Measurements from ENCODE around the gene ADAMTS16.

Gene ADAMTS16

GRCh38 chr5:5105531-5105930 is 34.6 kb upstream of the ADAMTS16 start:
- no peak overlapping the region for H3K27ac ChIP-seq
- TF ChIP-seq, protein P1, sequence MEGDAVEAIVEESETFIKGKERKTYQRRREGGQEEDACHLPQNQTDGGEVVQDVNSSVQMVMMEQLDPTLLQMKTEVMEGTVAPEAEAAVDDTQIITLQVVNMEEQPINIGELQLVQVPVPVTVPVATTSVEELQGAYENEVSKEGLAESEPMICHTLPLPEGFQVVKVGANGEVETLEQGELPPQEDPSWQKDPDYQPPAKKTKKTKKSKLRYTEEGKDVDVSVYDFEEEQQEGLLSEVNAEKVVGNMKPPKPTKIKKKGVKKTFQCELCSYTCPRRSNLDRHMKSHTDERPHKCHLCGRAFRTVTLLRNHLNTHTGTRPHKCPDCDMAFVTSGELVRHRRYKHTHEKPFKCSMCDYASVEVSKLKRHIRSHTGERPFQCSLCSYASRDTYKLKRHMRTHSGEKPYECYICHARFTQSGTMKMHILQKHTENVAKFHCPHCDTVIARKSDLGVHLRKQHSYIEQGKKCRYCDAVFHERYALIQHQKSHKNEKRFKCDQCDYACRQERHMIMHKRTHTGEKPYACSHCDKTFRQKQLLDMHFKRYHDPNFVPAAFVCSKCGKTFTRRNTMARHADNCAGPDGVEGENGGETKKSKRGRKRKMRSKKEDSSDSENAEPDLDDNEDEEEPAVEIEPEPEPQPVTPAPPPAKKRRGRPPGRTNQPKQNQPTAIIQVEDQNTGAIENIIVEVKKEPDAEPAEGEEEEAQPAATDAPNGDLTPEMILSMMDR (conservative IDR thresholded peaks at IDR 0.05): no peak

- H3K27ac ChIP-seq: no peak overlapping the region
- TF ChIP-seq, protein P1 (conservative IDR thresholded peaks at IDR 0.05): no peak
Observed at GRCh38 chr5:5116956-5117355, 23.2 kb upstream of the ADAMTS16 start.

DNA sequence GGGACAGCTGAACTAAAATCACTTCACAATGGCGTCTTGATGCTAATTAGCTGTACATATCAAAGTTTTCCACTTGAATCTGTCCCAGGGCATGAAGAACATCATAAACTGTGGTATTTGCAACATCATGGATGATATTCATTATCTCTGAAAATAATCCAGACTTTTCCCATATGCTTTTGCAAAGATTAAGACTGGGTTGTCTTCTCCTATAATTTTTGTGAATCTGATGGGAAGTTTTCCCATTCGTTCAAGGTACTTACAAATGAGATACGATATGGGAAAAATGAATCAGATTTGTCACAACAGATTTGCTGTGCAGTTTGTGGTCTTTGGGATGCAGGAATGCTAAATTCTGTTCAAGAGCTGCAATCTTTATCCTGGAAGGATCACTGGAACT is 17.4 kb upstream of the ADAMTS16 start:
- TF ChIP-seq, protein P1 (conservative IDR thresholded peaks at IDR 0.05): no peak
- no peak overlapping the region for H3K27ac ChIP-seq

DNA sequence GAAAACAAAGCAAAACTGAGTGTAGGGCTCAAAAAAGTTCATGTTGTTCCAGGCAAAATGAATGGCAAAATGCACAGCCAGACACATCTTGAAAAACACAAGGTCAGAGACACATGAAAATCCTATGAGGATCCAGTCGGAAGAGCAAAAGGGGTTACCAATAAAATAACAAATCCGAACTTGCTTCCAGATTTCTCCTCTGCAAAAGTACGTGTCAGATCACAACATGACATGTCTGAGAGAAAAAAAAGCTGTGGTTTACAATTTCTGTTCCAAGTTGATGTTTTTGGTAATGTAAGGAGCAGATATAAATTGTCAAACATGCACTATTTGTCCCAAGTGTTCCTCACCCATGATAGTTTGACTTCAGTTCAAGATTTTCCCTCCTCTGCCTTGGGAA is 15.9 kb upstream of the ADAMTS16 start:
- TF ChIP-seq, protein P1 (conservative IDR thresholded peaks at IDR 0.05): no peak
- H3K27ac ChIP-seq: no peak overlapping the region

DNA sequence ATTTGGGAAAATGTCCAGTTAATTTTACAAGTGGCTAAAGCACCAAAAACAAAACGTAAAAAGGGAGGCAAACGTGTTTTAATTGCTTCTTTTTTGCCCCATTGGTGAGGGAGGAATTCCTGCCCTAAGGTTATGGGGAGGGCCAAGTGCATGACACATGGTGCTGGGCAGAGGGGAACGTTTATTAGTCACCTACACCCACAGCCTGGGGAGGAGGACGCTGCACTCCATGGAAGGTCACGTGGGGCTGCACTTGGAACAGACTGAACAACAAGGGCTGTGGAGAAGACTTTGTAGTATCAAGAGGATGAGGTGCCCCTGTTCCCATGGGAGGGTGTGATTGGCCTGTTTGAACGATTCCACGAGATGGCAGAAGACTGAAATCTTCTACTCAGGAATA is 13.7 kb upstream of the ADAMTS16 start:
- no peak overlapping the region for H3K27ac ChIP-seq
- TF ChIP-seq, protein P1 (conservative IDR thresholded peaks at IDR 0.05): no peak

GRCh38 chr5:5128766-5129165 is 11.4 kb upstream of the ADAMTS16 start:
- TF ChIP-seq, protein P1 (conservative IDR thresholded peaks at IDR 0.05): no peak
- no peak overlapping the region for H3K27ac ChIP-seq

DNA sequence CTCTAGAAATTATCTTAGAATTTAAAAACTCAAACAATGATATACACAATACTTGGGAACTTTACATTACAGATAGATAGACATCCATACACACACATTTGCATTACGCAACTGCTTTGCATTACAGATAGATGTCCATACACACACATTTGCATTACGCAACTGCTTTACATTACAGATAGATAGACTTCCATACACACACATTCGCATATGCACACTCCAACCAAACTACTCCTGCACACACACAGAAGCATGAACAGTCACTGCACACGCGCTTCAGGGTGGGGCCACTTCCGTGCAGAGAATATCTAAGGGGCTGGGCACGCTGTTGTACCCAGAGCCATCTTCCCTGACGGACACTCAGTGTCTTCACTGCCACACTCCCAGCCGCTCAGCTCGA is 7.9 kb upstream of the ADAMTS16 start:
- H3K27ac ChIP-seq: no peak overlapping the region
- TF ChIP-seq, protein P1 (conservative IDR thresholded peaks at IDR 0.05): no peak
